ENCODE measurements around the gene EIF5B.

EIF5B gene

GRCh38 chr2:99404039-99404796, 67.0 kb downstream of the EIF5B start:
- H3K9me3 ChIP-seq (ENCODE audit: control insufficient read depth in 2 of 2, low read length in 2 of 2), result no peaks in the 10 kb centered on the region
- H3K4me1 ChIP-seq (ENCODE audit: control insufficient read depth in 2 of 2, insufficient read depth in 2 of 2, low read length in 2 of 2), result no peaks in the 10 kb centered on the region
- H3K27me3 ChIP-seq (ENCODE audit: control insufficient read depth in 2 of 2, insufficient read depth in 2 of 2, low read length in 2 of 2), result no peaks in the 10 kb centered on the region
- H3K27ac ChIP-seq (ENCODE audit: low read depth in 2 of 2, low read length in 2 of 2), result no peak overlapping the region
- peaks cover 59 to 68% of the 10 kb centered on the region in 2 donors for H3K36me3 ChIP-seq (ENCODE audit: control insufficient read depth in 2 of 2, insufficient read depth in 2 of 2, low read length in 2 of 2)
- no peak overlapping the region for H3K9ac ChIP-seq (ENCODE audit: low read depth in 1 of 2, low read length in 2 of 2)
- no peak overlapping the region for H3K4me3 ChIP-seq (ENCODE audit: low read length in 2 of 2)

- no peak overlapping the region for H3K9ac ChIP-seq (ENCODE audit: low read depth in 1 of 2, low read length in 2 of 2)
- H3K4me3 ChIP-seq (ENCODE audit: low read length in 2 of 2), result no peak overlapping the region
- H3K27ac ChIP-seq (ENCODE audit: low read depth in 2 of 2, low read length in 2 of 2), result no peak overlapping the region
- H3K27me3 ChIP-seq (ENCODE audit: control insufficient read depth in 2 of 2, insufficient read depth in 2 of 2, low read length in 2 of 2), result no peaks in the 10 kb centered on the region
- no peaks in the 10 kb centered on the region for H3K9me3 ChIP-seq (ENCODE audit: control insufficient read depth in 2 of 2, low read length in 2 of 2)
- no peaks in the 10 kb centered on the region for H3K4me1 ChIP-seq (ENCODE audit: control insufficient read depth in 2 of 2, insufficient read depth in 2 of 2, low read length in 2 of 2)
- peaks cover 56 to 67% of the 10 kb centered on the region in 2 donors for H3K36me3 ChIP-seq (ENCODE audit: control insufficient read depth in 2 of 2, insufficient read depth in 2 of 2, low read length in 2 of 2)
Observed at GRCh38 chr2:99404797-99405669, 67.8 kb downstream of the EIF5B start.

GRCh38 chr2:99406137-99406536, 68.9 kb downstream of the EIF5B start:
- Histone ChIP-seq H3K9me3 (ENCODE audit: control insufficient read depth in 2 of 2, low read length in 2 of 2) (no peaks in the 10 kb centered on the region), H3K4me1 (ENCODE audit: control insufficient read depth in 2 of 2, insufficient read depth in 2 of 2, low read length in 2 of 2) (no peaks in the 10 kb centered on the region), H3K4me3 (ENCODE audit: low read length in 2 of 2) (no peak overlapping the region), H3K36me3 (ENCODE audit: control insufficient read depth in 2 of 2, insufficient read depth in 2 of 2, low read length in 2 of 2) (peaks cover 55 to 61% of the 10 kb centered on the region in 2 donors), H3K9ac (ENCODE audit: low read depth in 1 of 2, low read length in 2 of 2) (no peak overlapping the region), H3K27me3 (ENCODE audit: control insufficient read depth in 2 of 2, insufficient read depth in 2 of 2, low read length in 2 of 2) (no peaks in the 10 kb centered on the region), H3K27ac (ENCODE audit: low read depth in 2 of 2, low read length in 2 of 2) (no peak overlapping the region)

GRCh38 chr2:99410276-99410675, 73.1 kb downstream of the EIF5B start:
- Histone ChIP-seq H3K27ac (ENCODE audit: low read depth in 2 of 2, low read length in 2 of 2) (no peak overlapping the region), H3K9ac (ENCODE audit: low read depth in 1 of 2, low read length in 2 of 2) (no peak overlapping the region), H3K36me3 (ENCODE audit: control insufficient read depth in 2 of 2, insufficient read depth in 2 of 2, low read length in 2 of 2) (peaks cover 42 to 52% of the 10 kb centered on the region in 2 donors), H3K9me3 (ENCODE audit: control insufficient read depth in 2 of 2, low read length in 2 of 2) (no peaks in the 10 kb centered on the region), H3K4me3 (ENCODE audit: low read length in 2 of 2) (no peak overlapping the region), H3K27me3 (ENCODE audit: control insufficient read depth in 2 of 2, insufficient read depth in 2 of 2, low read length in 2 of 2) (no peaks in the 10 kb centered on the region), H3K4me1 (ENCODE audit: control insufficient read depth in 2 of 2, insufficient read depth in 2 of 2, low read length in 2 of 2) (no peaks in the 10 kb centered on the region)

- Histone ChIP-seq H3K36me3 (ENCODE audit: control insufficient read depth in 2 of 2, insufficient read depth in 2 of 2, low read length in 2 of 2) (peaks cover 52 to 55% of the 10 kb centered on the region in 2 donors), H3K4me1 (ENCODE audit: control insufficient read depth in 2 of 2, insufficient read depth in 2 of 2, low read length in 2 of 2) (no peaks in the 10 kb centered on the region), H3K27me3 (ENCODE audit: control insufficient read depth in 2 of 2, insufficient read depth in 2 of 2, low read length in 2 of 2) (no peaks in the 10 kb centered on the region), H3K4me3 (ENCODE audit: low read length in 2 of 2) (no peak overlapping the region), H3K9me3 (ENCODE audit: control insufficient read depth in 2 of 2, low read length in 2 of 2) (no peaks in the 10 kb centered on the region), H3K27ac (ENCODE audit: low read depth in 2 of 2, low read length in 2 of 2) (no peak overlapping the region), H3K9ac (ENCODE audit: low read depth in 1 of 2, low read length in 2 of 2) (no peak overlapping the region)
Observed at GRCh38 chr2:99414566-99414965, 77.4 kb downstream of the EIF5B start.

GRCh38 chr2:99417396-99417795, 80.2 kb downstream of the EIF5B start:
- no peak overlapping the region for H3K9ac ChIP-seq (ENCODE audit: low read depth in 1 of 2, low read length in 2 of 2)
- H3K4me3 ChIP-seq (ENCODE audit: low read length in 2 of 2), result no peak overlapping the region
- no peak overlapping the region for H3K27ac ChIP-seq (ENCODE audit: low read depth in 2 of 2, low read length in 2 of 2)
- no peaks in the 10 kb centered on the region for H3K27me3 ChIP-seq (ENCODE audit: control insufficient read depth in 2 of 2, insufficient read depth in 2 of 2, low read length in 2 of 2)
- H3K9me3 ChIP-seq (ENCODE audit: control insufficient read depth in 2 of 2, low read length in 2 of 2), result no peaks in the 10 kb centered on the region
- no peaks in the 10 kb centered on the region for H3K4me1 ChIP-seq (ENCODE audit: control insufficient read depth in 2 of 2, insufficient read depth in 2 of 2, low read length in 2 of 2)
- peaks cover 50 to 67% of the 10 kb centered on the region in 2 donors for H3K36me3 ChIP-seq (ENCODE audit: control insufficient read depth in 2 of 2, insufficient read depth in 2 of 2, low read length in 2 of 2)

GRCh38 chr2:99420031-99420430, 82.8 kb downstream of the EIF5B start:
- Histone ChIP-seq H3K27me3 (ENCODE audit: control insufficient read depth in 2 of 2, insufficient read depth in 2 of 2, low read length in 2 of 2) (no peaks in the 10 kb centered on the region), H3K4me1 (ENCODE audit: control insufficient read depth in 2 of 2, insufficient read depth in 2 of 2, low read length in 2 of 2) (no peaks in the 10 kb centered on the region), H3K4me3 (ENCODE audit: low read length in 2 of 2) (no peak overlapping the region), H3K27ac (ENCODE audit: low read depth in 2 of 2, low read length in 2 of 2) (no peak overlapping the region), H3K36me3 (ENCODE audit: control insufficient read depth in 2 of 2, insufficient read depth in 2 of 2, low read length in 2 of 2) (peaks cover 51 to 62% of the 10 kb centered on the region in 2 donors), H3K9ac (ENCODE audit: low read depth in 1 of 2, low read length in 2 of 2) (no peak overlapping the region), H3K9me3 (ENCODE audit: control insufficient read depth in 2 of 2, low read length in 2 of 2) (no peaks in the 10 kb centered on the region)

GRCh38 chr2:99420751-99421299, 83.6 kb downstream of the EIF5B start:
- no peaks in the 10 kb centered on the region for H3K4me1 ChIP-seq (ENCODE audit: control insufficient read depth in 2 of 2, insufficient read depth in 2 of 2, low read length in 2 of 2)
- H3K36me3 ChIP-seq (ENCODE audit: control insufficient read depth in 2 of 2, insufficient read depth in 2 of 2, low read length in 2 of 2), result peaks cover 46 to 54% of the 10 kb centered on the region in 2 donors
- H3K9me3 ChIP-seq (ENCODE audit: control insufficient read depth in 2 of 2, low read length in 2 of 2), result no peaks in the 10 kb centered on the region
- H3K9ac ChIP-seq (ENCODE audit: low read depth in 1 of 2, low read length in 2 of 2), result no peak overlapping the region
- no peak overlapping the region for H3K4me3 ChIP-seq (ENCODE audit: low read length in 2 of 2)
- H3K27me3 ChIP-seq (ENCODE audit: control insufficient read depth in 2 of 2, insufficient read depth in 2 of 2, low read length in 2 of 2), result no peaks in the 10 kb centered on the region
- no peak overlapping the region for H3K27ac ChIP-seq (ENCODE audit: low read depth in 2 of 2, low read length in 2 of 2)

- H3K4me3 ChIP-seq (ENCODE audit: low read length in 2 of 2), result no peak overlapping the region
- H3K27me3 ChIP-seq (ENCODE audit: control insufficient read depth in 2 of 2, insufficient read depth in 2 of 2, low read length in 2 of 2), result no peaks in the 10 kb centered on the region
- no peaks in the 10 kb centered on the region for H3K4me1 ChIP-seq (ENCODE audit: control insufficient read depth in 2 of 2, insufficient read depth in 2 of 2, low read length in 2 of 2)
- no peak overlapping the region for H3K9ac ChIP-seq (ENCODE audit: low read depth in 1 of 2, low read length in 2 of 2)
- H3K9me3 ChIP-seq (ENCODE audit: control insufficient read depth in 2 of 2, low read length in 2 of 2), result no peaks in the 10 kb centered on the region
- H3K36me3 ChIP-seq (ENCODE audit: control insufficient read depth in 2 of 2, insufficient read depth in 2 of 2, low read length in 2 of 2), result peaks cover 41 to 49% of the 10 kb centered on the region in 2 donors
- no peak overlapping the region for H3K27ac ChIP-seq (ENCODE audit: low read depth in 2 of 2, low read length in 2 of 2)
Observed at GRCh38 chr2:99421469-99421868, 84.3 kb downstream of the EIF5B start.

- Histone ChIP-seq H3K27ac (ENCODE audit: low read depth in 2 of 2, low read length in 2 of 2) (no peak overlapping the region), H3K27me3 (ENCODE audit: control insufficient read depth in 2 of 2, insufficient read depth in 2 of 2, low read length in 2 of 2) (no peaks in the 10 kb centered on the region), H3K36me3 (ENCODE audit: control insufficient read depth in 2 of 2, insufficient read depth in 2 of 2, low read length in 2 of 2) (peaks cover 37 to 45% of the 10 kb centered on the region in 2 donors), H3K9ac (ENCODE audit: low read depth in 1 of 2, low read length in 2 of 2) (no peak overlapping the region), H3K9me3 (ENCODE audit: control insufficient read depth in 2 of 2, low read length in 2 of 2) (no peaks in the 10 kb centered on the region), H3K4me3 (ENCODE audit: low read length in 2 of 2) (no peak overlapping the region), H3K4me1 (ENCODE audit: control insufficient read depth in 2 of 2, insufficient read depth in 2 of 2, low read length in 2 of 2) (no peaks in the 10 kb centered on the region)
Observed at GRCh38 chr2:99422599-99422998, 85.4 kb downstream of the EIF5B start.

Data from mucosa of rectum (tissue), 2 donors.